ENCODE results near the gene DEFB132. TPM values are rescaled to one million over a fixed set of nuclear protein-coding genes. Genes with fewer than 3 reads are reported as not detected.

Gene DEFB132
- total and polyA plus RNA-seq, 2 donors (not counting 1 experiment from before 2014, with no cell fraction given) = not detected

DNA sequence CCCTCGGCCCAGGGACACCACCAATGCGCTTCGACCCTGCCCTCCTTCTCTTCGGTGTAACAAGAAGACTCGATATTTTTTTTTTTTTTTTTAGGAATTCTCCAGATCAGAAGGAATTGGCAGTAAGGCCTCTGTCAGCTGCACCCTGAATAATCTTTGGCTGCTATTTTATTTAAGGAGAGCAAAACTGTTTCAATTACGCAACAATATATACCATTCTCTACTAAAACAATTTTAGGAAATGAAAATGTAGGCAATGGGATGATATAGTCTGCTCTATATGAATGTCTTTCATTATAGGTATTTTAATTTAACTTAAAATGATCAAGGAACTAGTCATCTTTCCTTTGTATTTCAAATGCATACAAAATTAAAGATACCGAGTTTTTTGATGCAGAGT is 53.1 kb downstream of the DEFB132 start:
- H3K9ac ChIP-seq (ENCODE audit: low read length) = peak overlapping the region; percentile 58
- TF ChIP-seq CTCF (IDR thresholded peaks at IDR 0.05) = no peak
- no peak for TF ChIP-seq EZH2 (IDR thresholded peaks at IDR 0.05; ENCODE audit: borderline replicate concordance, insufficient read depth, low read depth, low read length, poor library complexity, severe bottlenecking)
- no peaks in the 10 kb centered on the region for H3K27me3 Mint-ChIP-seq
- H3K4me1 Mint-ChIP-seq = peaks cover 16% of the 10 kb centered on the region
- peaks cover 10 to 13% of the 10 kb centered on the region in 2 donors for H3K4me1 ChIP-seq (ENCODE audit: control insufficient read depth in 2 of 2, insufficient read depth in 2 of 2, low read length in 2 of 2)
- H3K36me3 ChIP-seq (replicated peaks in 1 of 2; ENCODE audit: control extremely low read depth in 1 of 2, control insufficient read depth in 1 of 2, extremely low read depth in 1 of 2, insufficient read depth in 2 of 2, low read length in 1 of 2) = no peaks in the 10 kb centered on the region
- 0% methylated on average over 5 of the region's 7 CpGs for WGBS (ENCODE audit: insufficient coverage)
- H3K27ac ChIP-seq (ENCODE audit: low read length in 2 of 2) = no peak overlapping the region
- H3K9me3 ChIP-seq (ENCODE audit: control extremely low read depth in 1 of 3, control insufficient read depth in 2 of 3, insufficient read depth in 1 of 3, low read length in 2 of 3) = peaks cover 0 to 4% (median 0%) of the 10 kb centered on the region in 3 donors
- intact Hi-C loops (cut with micrococcal nuclease) = loop anchor here (1.0 kb wide), 3 partner anchors 12 to 20 kb away; partner anchors contain the start of gene C20orf96
- H3K4me2 ChIP-seq (replicated peaks; ENCODE audit: low read depth, low read length, poor library complexity, severe bottlenecking) = peak overlapping the region; percentile 79
- peak overlapping the region; percentile 82 for H2AFZ ChIP-seq (ENCODE audit: insufficient read depth, low read depth, low read length, poor library complexity, severe bottlenecking)
- no peaks in the 10 kb centered on the region for H4K20me1 ChIP-seq (ENCODE audit: control insufficient read depth, insufficient read depth, low read length, poor library complexity, severe bottlenecking)
- CTCF ChIA-PET = interaction anchor here (1.0 to 3.0 kb wide), 4 partner anchors 12 to 44 kb away, joined by 3 to 17 read pairs (median 8); no protein-coding TSS in a partner anchor
- no peak for ATAC-seq (ENCODE audit: low read depth)
- H3K4me3 ChIP-seq (ENCODE audit: control extremely low read depth in 1 of 5, extremely low read depth in 1 of 5, insufficient read depth in 1 of 5, low read depth in 2 of 5, low read length in 4 of 5) = peak overlapping the region in 4 of 5 experiments; percentile 35 to 62 (median 44)
- H3K79me2 ChIP-seq (ENCODE audit: control insufficient read depth, insufficient read depth, low read length) = no peaks in the 10 kb centered on the region
- POLR2A ChIA-PET = interaction anchor here (2.3 kb wide), 1 partner anchor 13 kb away, joined by 7 read pairs; no protein-coding TSS in a partner anchor
- peak overlapping the region; percentile 89 for H3K27ac Mint-ChIP-seq
- peak overlapping the region; percentile 92 for H3K4me3 Mint-ChIP-seq
- no peaks in the 10 kb centered on the region for H3K27me3 ChIP-seq (replicated peaks in 1 of 4; ENCODE audit: control extremely low read depth in 1 of 4, control insufficient read depth in 3 of 4, insufficient read depth in 4 of 4, low read length in 3 of 4)
- no peak for DNase-seq
- no peaks in the 10 kb centered on the region for H3K9me3 Mint-ChIP-seq (ENCODE audit: insufficient read depth)

Other genes with a start within 250 kb of the DEFB132 start
- not detected in 2 replicates for gene DEFB125, start 170.1 kb upstream of the DEFB132 start, total RNA-seq
- gene DEFB125, start 170.1 kb upstream of the DEFB132 start, polyA plus RNA-seq = not detected in 2 replicates
- not detected in 2 replicates for gene DEFB126, start 115.1 kb upstream of the DEFB132 start, total RNA-seq
- gene DEFB126, start 115.1 kb upstream of the DEFB132 start, polyA plus RNA-seq = not detected in 2 replicates
- gene DEFB127, start 100.3 kb upstream of the DEFB132 start, total RNA-seq = not detected in 2 replicates
- gene DEFB127, start 100.3 kb upstream of the DEFB132 start, polyA plus RNA-seq = not detected in 2 replicates
- gene DEFB128, start 68.0 kb upstream of the DEFB132 start, total RNA-seq = not detected in 2 replicates
- not detected in 2 replicates for gene DEFB128, start 68.0 kb upstream of the DEFB132 start, polyA plus RNA-seq
- gene DEFB129, start 30.5 kb upstream of the DEFB132 start, total RNA-seq = not detected in 2 replicates
- not detected in 2 replicates for gene DEFB129, start 30.5 kb upstream of the DEFB132 start, polyA plus RNA-seq
- 7.5 TPM in 2 replicates for gene C20orf96, start 33.0 kb downstream of the DEFB132 start, total RNA-seq
- 4.7 and 7.7 TPM in 2 replicates for gene C20orf96, start 33.0 kb downstream of the DEFB132 start, polyA plus RNA-seq
- gene ZCCHC3, start 39.8 kb downstream of the DEFB132 start, total RNA-seq = 34.5 and 35.7 TPM in 2 replicates
- gene ZCCHC3, start 39.8 kb downstream of the DEFB132 start, polyA plus RNA-seq = 7.7 and 12.8 TPM in 2 replicates
- gene SOX12, start 67.8 kb downstream of the DEFB132 start, total RNA-seq = 13.6 and 14.4 TPM in 2 replicates
- 4.6 and 5.3 TPM in 2 replicates for gene SOX12, start 67.8 kb downstream of the DEFB132 start, polyA plus RNA-seq
- 7.4 and 8.6 TPM in 2 replicates for gene NRSN2, start 89.4 kb downstream of the DEFB132 start, total RNA-seq
- 3.5 and 5.0 TPM in 2 replicates for gene NRSN2, start 89.4 kb downstream of the DEFB132 start, polyA plus RNA-seq
- 8.3 and 8.9 TPM in 2 replicates for gene TRIB3, start 123.0 kb downstream of the DEFB132 start, total RNA-seq
- 15.2 TPM in 2 replicates for gene TRIB3, start 123.0 kb downstream of the DEFB132 start, polyA plus RNA-seq
- gene RBCK1, start 150.6 kb downstream of the DEFB132 start, total RNA-seq = 117 and 135 TPM in 2 replicates
- gene RBCK1, start 150.6 kb downstream of the DEFB132 start, polyA plus RNA-seq = 110 and 128 TPM in 2 replicates
- 37.9 and 40.0 TPM in 2 replicates for gene TBC1D20, start 204.8 kb downstream of the DEFB132 start, total RNA-seq
- gene TBC1D20, start 204.8 kb downstream of the DEFB132 start, polyA plus RNA-seq = 28.0 and 31.7 TPM in 2 replicates